Smooth muscle cell (in vitro differentiated cells): Measurements from ENCODE around the gene CLIC4. TPM values are rescaled to one million over a fixed set of nuclear protein-coding genes. Genes with fewer than 3 reads are reported as not detected.

Source experiments
- DNase-seq: peaks from one replicate; lab custom pipeline; 2025; ENCODE audit not compliant: unreplicated experiment; lab: John Stamatoyannopoulos, UW
- H2AFZ ChIP-seq: fragments of 200-600 bp; sonication (generic); 2 replicates; pipeline ENCODE4 v1.6.0; 2016; ENCODE audit warnings: antibody characterized with exemption, low read depth, mild to moderate bottlenecking
- H3F3A ChIP-seq: fragments of 200-600 bp; sonication (generic); 2 replicates; pipeline ENCODE4 v1.6.0; 2017; ENCODE audit warnings: antibody characterized with exemption, low read depth
- H3K27ac ChIP-seq: fragments of 200-600 bp; sonication (generic); 2 replicates; pipeline ENCODE4 v1.5.1; 2016; ENCODE audit warnings: low read depth, mild to moderate bottlenecking
- H3K27me3 ChIP-seq: fragments of 200-600 bp; sonication (generic); 2 replicates; pipeline ENCODE4 v1.6.1; 2016; ENCODE audit warnings: low read depth, mild to moderate bottlenecking
- H3K36me3 ChIP-seq: fragments of 200-600 bp; sonication (generic); 2 replicates; pipeline ENCODE4 v1.5.1; 2016; ENCODE audit warnings: low read depth
- H3K4me1 ChIP-seq: fragments of 200-600 bp; sonication (generic); 2 replicates; pipeline ENCODE4 v1.5.1; 2016; ENCODE audit warnings: low read depth
- H3K4me2 ChIP-seq: fragments of 200-600 bp; sonication (generic); 2 replicates; pipeline ENCODE4 v1.6.0; 2016; ENCODE audit warnings: mild to moderate bottlenecking
- H3K4me3 ChIP-seq: fragments of 200-600 bp; sonication (generic); 2 replicates; pipeline ENCODE4 v1.5.1; 2016; ENCODE audit warnings: mild to moderate bottlenecking
- H3K79me2 ChIP-seq: fragments of 200-600 bp; sonication (generic); 2 replicates; pipeline ENCODE4 v1.6.0; 2016; ENCODE audit warnings: low read depth, mild to moderate bottlenecking
- H3K9ac ChIP-seq: fragments of 200-600 bp; sonication (generic); 2 replicates; pipeline ENCODE4 v1.6.0; 2016; ENCODE audit warnings: low read depth
- H3K9me3 ChIP-seq: fragments of 200-600 bp; sonication (generic); replicated peaks from 2 replicates; pipeline ENCODE4 v1.5.1; 2016; ENCODE audit warnings: low read depth
- H4K20me1 ChIP-seq: fragments of 200-600 bp; sonication (generic); 2 replicates; pipeline ENCODE4 v1.6.0; 2016; ENCODE audit warnings: low read depth
- WGBS: methylation state at CpG from one replicate; pipeline ENCODE4 v1.1.7; 2016; ENCODE audit warnings: low lambda C conversion rate; 5-methylcytosine and 5-hydroxymethylcytosine counted together
- polyA plus RNA-seq: library from polyadenylated mRNA; unstranded; fragments of >200 nt; fragmentation: Nextera tagmentation; extraction: Ambion mirVana; gene quantifications from 2 replicates; pipeline ENCODE4 v1.2.1, GENCODE V29; 2016
- total RNA-seq: library from RNA; depleted of rRNA; stranded (reverse); fragments of >200 nt; gene quantifications from 2 replicates; pipeline ENCODE4 v1.2.3, GENCODE V29; 2014
- TF ChIP-seq, protein P1 (sequence below): fragments of 200-600 bp; sonication (generic); IDR thresholded peaks from 2 replicates; pipeline ENCODE4 v1.5.1; 2017; ENCODE audit warnings: borderline replicate concordance, mild to moderate bottlenecking, antibody characterized with exemption; ENCODE audit not compliant: insufficient read depth, poor library complexity, severe bottlenecking

Gene CLIC4
- total and polyA plus RNA-seq, 2 experiments from 2014 or later, result 151 to 389 TPM

- H3K27me3 ChIP-seq, result no peaks in the 10 kb centered on the region
- no peaks in the 10 kb centered on the region for H3F3A ChIP-seq
- no peak overlapping the region for H3K27ac ChIP-seq
- H3K4me3 ChIP-seq, result no peak overlapping the region
- WGBS, result 87% methylated on average over 1 of the region's 1 CpG
- no peaks in the 10 kb centered on the region for H4K20me1 ChIP-seq
- H3K4me2 ChIP-seq, result no peak overlapping the region
- no peaks in the 10 kb centered on the region for H3K36me3 ChIP-seq
- H3K79me2 ChIP-seq, result no peaks in the 10 kb centered on the region
- TF ChIP-seq, protein P1, sequence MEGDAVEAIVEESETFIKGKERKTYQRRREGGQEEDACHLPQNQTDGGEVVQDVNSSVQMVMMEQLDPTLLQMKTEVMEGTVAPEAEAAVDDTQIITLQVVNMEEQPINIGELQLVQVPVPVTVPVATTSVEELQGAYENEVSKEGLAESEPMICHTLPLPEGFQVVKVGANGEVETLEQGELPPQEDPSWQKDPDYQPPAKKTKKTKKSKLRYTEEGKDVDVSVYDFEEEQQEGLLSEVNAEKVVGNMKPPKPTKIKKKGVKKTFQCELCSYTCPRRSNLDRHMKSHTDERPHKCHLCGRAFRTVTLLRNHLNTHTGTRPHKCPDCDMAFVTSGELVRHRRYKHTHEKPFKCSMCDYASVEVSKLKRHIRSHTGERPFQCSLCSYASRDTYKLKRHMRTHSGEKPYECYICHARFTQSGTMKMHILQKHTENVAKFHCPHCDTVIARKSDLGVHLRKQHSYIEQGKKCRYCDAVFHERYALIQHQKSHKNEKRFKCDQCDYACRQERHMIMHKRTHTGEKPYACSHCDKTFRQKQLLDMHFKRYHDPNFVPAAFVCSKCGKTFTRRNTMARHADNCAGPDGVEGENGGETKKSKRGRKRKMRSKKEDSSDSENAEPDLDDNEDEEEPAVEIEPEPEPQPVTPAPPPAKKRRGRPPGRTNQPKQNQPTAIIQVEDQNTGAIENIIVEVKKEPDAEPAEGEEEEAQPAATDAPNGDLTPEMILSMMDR, result no peak
- no peak overlapping the region for H3K9ac ChIP-seq
- H3K9me3 ChIP-seq, result no peaks in the 10 kb centered on the region
- no peak overlapping the region for H2AFZ ChIP-seq
- no peaks in the 10 kb centered on the region for H3K4me1 ChIP-seq
- no peak for DNase-seq
These were observed 127.9 kb downstream of the CLIC4 start for GRCh38 chr1:24873148-24873547.

DNA sequence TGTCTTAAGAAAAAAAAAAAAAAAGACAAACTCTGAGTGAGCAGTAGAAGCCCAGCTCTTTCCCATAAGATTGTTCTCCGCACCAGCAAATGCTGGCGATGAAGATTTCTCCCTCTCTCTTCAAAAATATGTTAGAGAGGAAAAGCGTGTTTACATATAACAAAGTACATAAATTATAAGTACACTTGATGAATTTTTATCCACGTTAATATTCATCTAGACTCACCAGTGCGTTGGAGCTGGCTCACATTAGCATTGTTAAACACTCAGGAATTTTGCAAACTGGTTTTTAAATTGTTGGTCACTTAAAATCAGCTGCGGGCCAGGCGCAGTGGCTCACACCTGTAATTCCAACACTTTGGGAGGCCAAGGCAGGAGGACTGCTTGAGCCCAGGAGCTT lies 128.8 kb downstream of the CLIC4 start:
- 88% methylated on average over 7 of the region's 7 CpGs for WGBS

DNA sequence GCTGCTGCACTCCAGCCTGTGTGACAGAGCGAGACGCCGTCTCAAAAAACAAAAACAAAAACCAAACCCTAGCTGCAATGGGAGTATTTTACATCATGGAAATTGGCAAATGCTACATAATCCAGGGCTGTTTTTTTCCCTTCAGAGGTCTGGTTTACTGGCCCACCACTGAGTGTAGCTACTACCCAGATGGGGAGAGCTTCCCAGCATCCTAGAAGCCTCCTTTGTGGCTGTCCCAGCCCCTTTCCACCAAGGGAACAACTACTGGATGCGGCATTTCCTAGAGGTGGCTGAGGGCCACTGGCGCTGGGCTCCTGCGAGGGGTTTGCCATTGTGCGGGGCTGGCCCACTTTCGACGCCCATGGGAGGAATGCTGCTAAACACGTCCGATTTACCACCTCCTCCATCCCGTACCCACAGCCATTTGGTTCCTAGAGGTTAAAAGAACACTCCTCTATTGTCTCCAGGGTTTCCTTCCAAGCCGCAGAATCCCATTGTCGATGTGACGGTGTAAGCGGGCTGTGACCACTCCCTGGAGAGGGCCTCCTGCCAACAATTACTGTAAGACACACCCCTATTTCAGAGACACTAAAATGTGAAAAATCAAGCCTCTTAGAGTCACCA lies 129.5 kb downstream of the CLIC4 start:
- H3K27ac ChIP-seq, result no peak overlapping the region
- no peak overlapping the region for H3K9ac ChIP-seq

More for the DNA sequence above, 128.8 kb downstream of the CLIC4 start:
- no peaks in the 10 kb centered on the region for H3K4me1 ChIP-seq
- H3K4me3 ChIP-seq, result no peak overlapping the region
- H3K9ac ChIP-seq, result no peak overlapping the region
- no peaks in the 10 kb centered on the region for H3K79me2 ChIP-seq
- no peaks in the 10 kb centered on the region for H3K36me3 ChIP-seq
- H3F3A ChIP-seq, result no peaks in the 10 kb centered on the region
- no peak overlapping the region for H3K4me2 ChIP-seq
- H3K9me3 ChIP-seq, result no peaks in the 10 kb centered on the region
- no peak for DNase-seq
- no peak overlapping the region for H2AFZ ChIP-seq
- no peaks in the 10 kb centered on the region for H4K20me1 ChIP-seq
- no peak overlapping the region for H3K27ac ChIP-seq
- TF ChIP-seq, protein P1, result no peak
- H3K27me3 ChIP-seq, result no peaks in the 10 kb centered on the region

More for the DNA sequence above, 129.5 kb downstream of the CLIC4 start:
- Histone ChIP-seq H3K4me1 (no peaks in the 10 kb centered on the region), H2AFZ (no peak overlapping the region), H4K20me1 (no peaks in the 10 kb centered on the region), H3K36me3 (no peaks in the 10 kb centered on the region), H3K9me3 (no peaks in the 10 kb centered on the region), H3F3A (no peaks in the 10 kb centered on the region), H3K4me3 (no peak overlapping the region), H3K79me2 (no peaks in the 10 kb centered on the region), H3K27me3 (no peaks in the 10 kb centered on the region), H3K4me2 (no peak overlapping the region)
- no peak for DNase-seq
- TF ChIP-seq, protein P1, result no peak
- WGBS, result 90% methylated on average over 16 of the region's 16 CpGs
